K562 (cell line): ENCODE data around the gene CHMP3. TPM values are rescaled to one million over a fixed set of nuclear protein-coding genes. Genes with fewer than 3 reads are reported as not detected.

ENCODE experiments used
- BRF1 ChIP-seq: IDR thresholded peaks from 3 replicates; pipeline ENCODE4 v1.6.1; 2011; ENCODE audit warnings: borderline replicate concordance, mild to moderate bottlenecking; ENCODE audit not compliant: insufficient read length; ENCODE audit errors: extremely low read depth
- GATA2 ChIP-seq: sonication (generic); formaldehyde crosslinking; IDR thresholded peaks from 2 replicates; pipeline ENCODE4 v1.4.0; 2020; ENCODE audit warnings: mild to moderate bottlenecking, missing genetic modification reagents
- GTF2E2 ChIP-seq: fragments of 200-800 bp; sonication (Bioruptor generic); IDR thresholded peaks from 2 replicates; pipeline ENCODE4 v1.6.1; 2016; ENCODE audit warnings: missing genetic modification characterization, missing compliant biosample characterization
- GTF2F1 ChIP-seq: IDR thresholded peaks from 2 replicates; pipeline ENCODE4 v1.6.1; 2011; ENCODE audit warnings: low read depth, low read length, improper control_type of control experiment
- SMAD1 ChIP-seq: fragments of 150-350 bp; IDR thresholded peaks from 2 replicates; pipeline ENCODE4 v1.6.1; 2014; ENCODE audit warnings: low read length, low read depth; ENCODE audit not compliant: partially characterized antibody
- TEAD1 ChIP-seq, 2 experiments: fragments of 450-650 bp in 1 of 2; sonication (generic) in 1 of 2; formaldehyde crosslinking; IDR thresholded peaks; 2 replicates each; pipeline versions ENCODE4 v1.4.0 to v1.8.0; 2020 to 2022; ENCODE audit warnings: mild to moderate bottlenecking in 2 of 2, missing genetic modification reagents in 1 of 2
- ZNF707 ChIP-seq: fragments of 250-450 bp; sonication (Bioruptor Pico); conservative IDR thresholded peaks from 2 replicates; pipeline ENCODE4 v1.8.0; 2022; ENCODE audit warnings: inconsistent platforms, mild to moderate bottlenecking, moderate library complexity
- ZNF766 ChIP-seq: fragments of 200-800 bp; sonication (Bioruptor generic); conservative IDR thresholded peaks from 2 replicates; pipeline ENCODE4 v1.6.1; 2016; ENCODE audit warnings: missing genetic modification characterization, missing compliant biosample characterization
- polyA plus RNA-seq, 8 experiments: library from polyadenylated mRNA; depleted of rRNA in 4 of 8; stranded (reverse) in 5 of 8; unstranded in 3 of 8; fragments of >200 nt; fragmentation: Nextera tagmentation in 2 of 8; fragmentation: Illumina TruSeq in 1 of 8; extraction: Ambion mirVana in 2 of 8; extraction: Trizol in 1 of 8; gene quantifications; 2 replicates each; pipeline versions ENCODE4 v1.2.1 to v1.2.3, GENCODE V29; 2011 to 2014; ENCODE audit warnings: inconsistent platforms in 1 of 8, missing spikeins in 1 of 8
- total RNA-seq, 7 experiments: library from RNA; depleted of rRNA in 6 of 7; stranded (reverse); fragments of >200 nt in 6 of 7; fragmentation: Illumina TruSeq in 2 of 7; extraction: Trizol in 2 of 7; gene quantifications; 2 replicates each; pipeline versions ENCODE4 v1.2.1 to v1.2.3, GENCODE V29; 2011 to 2021; ENCODE audit warnings: low replicate concordance in 1 of 7
- TF ChIP-seq, protein P1 (sequence below): fragments of 250-450 bp; sonication (Bioruptor Pico); IDR thresholded peaks from 2 replicates; pipeline ENCODE4 v1.5.0; 2020; ENCODE audit warnings: mild to moderate bottlenecking, borderline replicate concordance
- TF ChIP-seq, protein P2 (sequence below), 2 experiments: fragments of 450-650 bp; formaldehyde crosslinking in 1 of 2; IDR thresholded peaks; 2 replicates each; pipeline versions ENCODE4 v1.4.0 to v1.6.1; 2014 to 2020; ENCODE audit warnings: mild to moderate bottlenecking in 2 of 2, borderline replicate concordance in 1 of 2, low read depth in 1 of 2
- TF ChIP-seq, protein P3 (sequence below): fragments of 450-650 bp; conservative IDR thresholded peaks from 2 replicates; pipeline ENCODE4 v1.6.1; 2016; ENCODE audit warnings: missing genetic modification characterization, low read depth, mild to moderate bottlenecking, missing compliant biosample characterization, moderate library complexity
- TF ChIP-seq, protein P4 (sequence below): fragments of 450-650 bp; formaldehyde crosslinking; IDR thresholded peaks from 2 replicates; pipeline ENCODE4 v1.4.0; 2020; ENCODE audit warnings: mild to moderate bottlenecking, mixed read lengths

The CHMP3 gene
- total and polyA plus RNA-seq, 9 of the 15 experiments (the other 6 are each of a cell fraction or from before 2014, with no cell fraction given) = 20.6 to 52.5 (median 31.7) TPM

DNA sequence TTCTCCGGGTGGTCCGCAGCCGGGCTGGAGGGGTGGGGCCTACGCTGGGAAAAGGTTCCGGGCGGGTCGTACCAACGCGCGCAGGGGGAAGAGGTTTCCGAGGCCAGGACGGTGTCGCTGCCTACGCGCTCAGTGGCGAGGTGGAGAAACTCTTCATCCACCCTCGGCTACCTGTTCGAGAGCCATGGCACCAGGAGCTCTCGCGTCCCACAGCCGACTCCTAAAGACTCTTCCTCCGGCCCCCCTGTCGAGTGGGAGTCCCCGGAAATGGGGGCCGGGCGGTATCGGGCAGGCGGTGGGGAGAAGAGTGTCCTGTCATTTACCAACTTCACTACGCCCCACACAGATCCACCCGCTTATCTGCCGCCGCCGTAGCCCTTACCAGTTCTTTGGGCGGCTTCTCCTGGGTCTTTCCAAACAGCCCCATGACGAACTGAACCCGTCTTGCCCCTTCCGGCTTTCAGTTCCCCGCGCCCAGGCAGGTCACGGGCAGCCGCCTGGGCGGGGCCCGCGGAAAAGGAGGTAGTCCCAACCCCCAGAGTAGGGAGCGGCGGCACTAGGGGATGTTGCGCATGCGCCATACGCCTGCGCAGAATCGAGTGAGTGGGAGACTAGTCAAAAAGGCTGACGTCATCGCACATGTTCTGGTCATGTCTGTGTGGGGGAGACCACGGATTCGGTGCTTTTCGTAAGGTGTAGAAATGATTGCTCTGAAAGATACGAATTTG is at the start of gene CHMP3 (continued):
- TF ChIP-seq GTF2F1 (no peak), GATA2 (CRISPR knock-in tag) (no peak), ZNF707 (no peak), SMAD1 (no peak), ZNF766 (CRISPR knock-in tag) (no peak), BRF1 (no peak), GTF2E2 (peak; percentile 88), TEAD1 (CRISPR knock-in tag; IDR thresholded peaks at IDR 0.05) (no peak; a peak in 1 of 4 replicates)
- TF ChIP-seq, protein P1, sequence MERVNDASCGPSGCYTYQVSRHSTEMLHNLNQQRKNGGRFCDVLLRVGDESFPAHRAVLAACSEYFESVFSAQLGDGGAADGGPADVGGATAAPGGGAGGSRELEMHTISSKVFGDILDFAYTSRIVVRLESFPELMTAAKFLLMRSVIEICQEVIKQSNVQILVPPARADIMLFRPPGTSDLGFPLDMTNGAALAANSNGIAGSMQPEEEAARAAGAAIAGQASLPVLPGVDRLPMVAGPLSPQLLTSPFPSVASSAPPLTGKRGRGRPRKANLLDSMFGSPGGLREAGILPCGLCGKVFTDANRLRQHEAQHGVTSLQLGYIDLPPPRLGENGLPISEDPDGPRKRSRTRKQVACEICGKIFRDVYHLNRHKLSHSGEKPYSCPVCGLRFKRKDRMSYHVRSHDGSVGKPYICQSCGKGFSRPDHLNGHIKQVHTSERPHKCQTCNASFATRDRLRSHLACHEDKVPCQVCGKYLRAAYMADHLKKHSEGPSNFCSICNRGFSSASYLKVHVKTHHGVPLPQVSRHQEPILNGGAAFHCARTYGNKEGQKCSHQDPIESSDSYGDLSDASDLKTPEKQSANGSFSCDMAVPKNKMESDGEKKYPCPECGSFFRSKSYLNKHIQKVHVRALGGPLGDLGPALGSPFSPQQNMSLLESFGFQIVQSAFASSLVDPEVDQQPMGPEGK (CRISPR knock-in tag) = no peak
- TF ChIP-seq, protein P2, sequence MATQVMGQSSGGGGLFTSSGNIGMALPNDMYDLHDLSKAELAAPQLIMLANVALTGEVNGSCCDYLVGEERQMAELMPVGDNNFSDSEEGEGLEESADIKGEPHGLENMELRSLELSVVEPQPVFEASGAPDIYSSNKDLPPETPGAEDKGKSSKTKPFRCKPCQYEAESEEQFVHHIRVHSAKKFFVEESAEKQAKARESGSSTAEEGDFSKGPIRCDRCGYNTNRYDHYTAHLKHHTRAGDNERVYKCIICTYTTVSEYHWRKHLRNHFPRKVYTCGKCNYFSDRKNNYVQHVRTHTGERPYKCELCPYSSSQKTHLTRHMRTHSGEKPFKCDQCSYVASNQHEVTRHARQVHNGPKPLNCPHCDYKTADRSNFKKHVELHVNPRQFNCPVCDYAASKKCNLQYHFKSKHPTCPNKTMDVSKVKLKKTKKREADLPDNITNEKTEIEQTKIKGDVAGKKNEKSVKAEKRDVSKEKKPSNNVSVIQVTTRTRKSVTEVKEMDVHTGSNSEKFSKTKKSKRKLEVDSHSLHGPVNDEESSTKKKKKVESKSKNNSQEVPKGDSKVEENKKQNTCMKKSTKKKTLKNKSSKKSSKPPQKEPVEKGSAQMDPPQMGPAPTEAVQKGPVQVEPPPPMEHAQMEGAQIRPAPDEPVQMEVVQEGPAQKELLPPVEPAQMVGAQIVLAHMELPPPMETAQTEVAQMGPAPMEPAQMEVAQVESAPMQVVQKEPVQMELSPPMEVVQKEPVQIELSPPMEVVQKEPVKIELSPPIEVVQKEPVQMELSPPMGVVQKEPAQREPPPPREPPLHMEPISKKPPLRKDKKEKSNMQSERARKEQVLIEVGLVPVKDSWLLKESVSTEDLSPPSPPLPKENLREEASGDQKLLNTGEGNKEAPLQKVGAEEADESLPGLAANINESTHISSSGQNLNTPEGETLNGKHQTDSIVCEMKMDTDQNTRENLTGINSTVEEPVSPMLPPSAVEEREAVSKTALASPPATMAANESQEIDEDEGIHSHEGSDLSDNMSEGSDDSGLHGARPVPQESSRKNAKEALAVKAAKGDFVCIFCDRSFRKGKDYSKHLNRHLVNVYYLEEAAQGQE (IDR thresholded peaks at IDR 0.05; ENCODE audit: borderline replicate concordance) = no peak
- TF ChIP-seq, protein P2 (CRISPR knock-in tag; IDR thresholded peaks at IDR 0.05; ENCODE audit: low read depth) = no peak
- TF ChIP-seq, protein P3, sequence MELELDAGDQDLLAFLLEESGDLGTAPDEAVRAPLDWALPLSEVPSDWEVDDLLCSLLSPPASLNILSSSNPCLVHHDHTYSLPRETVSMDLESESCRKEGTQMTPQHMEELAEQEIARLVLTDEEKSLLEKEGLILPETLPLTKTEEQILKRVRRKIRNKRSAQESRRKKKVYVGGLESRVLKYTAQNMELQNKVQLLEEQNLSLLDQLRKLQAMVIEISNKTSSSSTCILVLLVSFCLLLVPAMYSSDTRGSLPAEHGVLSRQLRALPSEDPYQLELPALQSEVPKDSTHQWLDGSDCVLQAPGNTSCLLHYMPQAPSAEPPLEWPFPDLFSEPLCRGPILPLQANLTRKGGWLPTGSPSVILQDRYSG (tag) = peak; percentile 87
- TF ChIP-seq, protein P4, sequence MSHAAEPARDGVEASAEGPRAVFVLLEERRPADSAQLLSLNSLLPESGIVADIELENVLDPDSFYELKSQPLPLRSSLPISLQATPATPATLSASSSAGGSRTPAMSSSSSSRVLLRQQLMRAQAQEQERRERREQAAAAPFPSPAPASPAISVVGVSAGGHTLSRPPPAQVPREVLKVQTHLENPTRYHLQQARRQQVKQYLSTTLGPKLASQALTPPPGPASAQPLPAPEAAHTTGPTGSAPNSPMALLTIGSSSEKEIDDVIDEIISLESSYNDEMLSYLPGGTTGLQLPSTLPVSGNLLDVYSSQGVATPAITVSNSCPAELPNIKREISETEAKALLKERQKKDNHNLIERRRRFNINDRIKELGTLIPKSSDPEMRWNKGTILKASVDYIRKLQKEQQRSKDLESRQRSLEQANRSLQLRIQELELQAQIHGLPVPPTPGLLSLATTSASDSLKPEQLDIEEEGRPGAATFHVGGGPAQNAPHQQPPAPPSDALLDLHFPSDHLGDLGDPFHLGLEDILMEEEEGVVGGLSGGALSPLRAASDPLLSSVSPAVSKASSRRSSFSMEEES = no peak
